Activated CD4-positive, alpha-beta T cell treated with anti-CD3 and anti-CD28 coated beads for 1 hour (primary cell): ENCODE data around the gene SLC39A12.

Experiments used
- DNase-seq: peaks from one replicate; pipeline ENCODE4 v3.0.0-alpha.2; 2020

Gene SLC39A12

GRCh38 chr10:17965649-17966235 is 14.0 kb downstream of the SLC39A12 start:
- no peak for DNase-seq

- no peak for DNase-seq
Observed at GRCh38 chr10:17974505-17974904, 22.8 kb downstream of the SLC39A12 start.

- DNase-seq, result no peak
Observed at GRCh38 chr10:17980846-17981565, 29.3 kb downstream of the SLC39A12 start.

DNA sequence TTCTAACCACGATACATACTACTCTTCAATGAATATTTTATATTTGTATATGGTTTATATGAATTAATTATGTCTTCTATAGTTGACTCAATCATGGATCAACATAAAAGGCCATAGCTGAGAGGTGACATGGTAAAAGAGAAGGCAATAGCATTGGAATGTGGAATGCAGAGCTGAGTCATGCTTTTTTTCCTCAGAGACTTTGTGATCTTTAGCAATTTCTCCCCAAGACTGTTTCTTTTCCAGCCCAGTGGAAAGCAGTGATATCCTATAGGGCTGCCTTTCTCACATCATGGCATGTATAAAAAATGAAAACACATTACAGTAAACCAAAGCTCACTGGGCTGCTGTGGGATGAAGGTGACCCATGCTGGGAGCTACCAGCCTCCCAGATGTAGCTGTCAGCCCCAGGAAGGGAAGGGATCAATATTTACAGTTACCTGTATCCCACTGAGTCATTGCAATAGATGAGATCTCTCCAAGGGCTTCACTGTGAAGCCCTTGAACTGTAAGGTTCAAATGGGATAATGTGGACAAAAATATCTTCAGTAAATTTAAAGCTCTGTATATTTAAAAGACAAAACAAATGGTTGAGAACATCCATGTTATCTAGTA is 30.2 kb downstream of the SLC39A12 start:
- no peak for DNase-seq

GRCh38 chr10:17984056-17984455 is 32.3 kb downstream of the SLC39A12 start:
- DNase-seq, result no peak

- no peak for DNase-seq
Observed at GRCh38 chr10:17984563-17984962, 32.8 kb downstream of the SLC39A12 start.

DNA sequence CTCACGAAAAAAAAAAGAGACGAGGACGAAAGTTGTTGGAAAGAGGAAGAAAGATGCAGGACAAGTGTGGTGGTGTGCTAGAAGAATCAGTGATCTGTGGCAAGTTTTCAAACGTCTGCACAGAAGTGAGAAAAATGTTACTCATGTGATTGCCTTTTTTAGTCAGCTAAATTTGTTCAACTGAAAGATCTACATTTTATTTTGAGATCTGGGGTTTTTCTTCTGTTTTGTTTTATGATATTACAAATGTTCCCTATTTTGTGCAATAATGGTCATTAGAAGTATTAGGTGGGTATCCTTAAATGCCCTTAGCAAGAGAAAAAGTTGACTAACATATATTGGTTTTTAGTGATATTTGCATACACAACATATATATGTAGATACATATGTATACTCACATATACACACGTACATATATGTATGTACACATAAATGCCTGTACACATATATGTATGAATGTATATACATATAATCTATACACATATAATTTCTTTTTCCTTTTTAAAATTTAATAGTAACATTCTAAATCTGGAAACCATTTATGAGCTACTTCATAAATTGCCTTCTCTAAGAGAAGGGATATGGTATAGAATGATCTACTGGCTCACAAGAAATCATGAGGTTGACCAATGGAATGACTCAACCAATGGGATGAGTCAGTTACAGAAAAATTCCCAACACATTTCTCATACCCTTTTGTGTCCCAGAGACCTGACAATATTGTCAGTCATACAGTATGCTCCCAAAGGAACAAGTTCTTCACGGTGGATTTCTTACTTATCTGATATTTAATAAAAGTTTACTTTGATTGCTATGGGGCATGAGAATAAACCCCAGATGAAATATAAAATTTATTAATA is 38.4 kb downstream of the SLC39A12 start:
- no peak for DNase-seq

DNA sequence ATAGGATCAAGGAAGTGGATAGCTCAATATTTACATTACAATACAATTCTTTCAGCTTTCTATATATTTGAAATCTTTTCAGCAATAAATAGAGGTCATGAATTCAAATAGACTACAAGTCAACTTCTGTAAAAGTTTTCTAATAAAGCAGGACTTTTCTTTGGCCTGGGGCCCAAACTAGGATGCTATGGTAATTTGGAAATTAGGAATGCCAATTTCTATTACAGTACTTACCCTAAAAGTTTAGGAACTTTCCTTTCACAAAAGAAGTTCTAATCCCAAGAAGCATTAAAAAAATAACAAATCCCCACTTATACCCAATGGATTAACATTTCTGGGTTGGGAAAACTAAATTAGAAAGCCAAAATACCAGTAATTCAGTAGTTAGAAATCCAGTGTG is 40.5 kb downstream of the SLC39A12 start:
- DNase-seq, result no peak

GRCh38 chr10:17993361-17993760 is 41.6 kb downstream of the SLC39A12 start:
- no peak for DNase-seq

DNA sequence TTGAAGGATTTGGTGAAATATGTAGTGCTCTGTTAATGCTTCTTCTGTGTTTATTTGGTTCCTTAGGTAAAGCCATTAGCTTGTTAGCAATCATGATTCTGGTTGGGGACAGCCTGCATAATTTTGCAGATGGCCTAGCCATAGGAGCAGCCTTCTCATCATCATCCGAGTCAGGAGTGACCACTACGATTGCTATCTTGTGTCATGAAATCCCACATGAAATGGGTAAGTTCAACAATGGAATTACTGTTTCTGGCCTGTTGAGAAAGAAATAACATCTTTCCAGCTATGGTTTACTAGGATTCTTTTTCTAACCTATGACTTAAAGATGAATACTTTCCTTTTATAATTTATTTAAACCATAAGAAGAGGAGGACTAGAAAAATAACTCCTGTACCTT is 48.9 kb downstream of the SLC39A12 start:
- no peak for DNase-seq

DNA sequence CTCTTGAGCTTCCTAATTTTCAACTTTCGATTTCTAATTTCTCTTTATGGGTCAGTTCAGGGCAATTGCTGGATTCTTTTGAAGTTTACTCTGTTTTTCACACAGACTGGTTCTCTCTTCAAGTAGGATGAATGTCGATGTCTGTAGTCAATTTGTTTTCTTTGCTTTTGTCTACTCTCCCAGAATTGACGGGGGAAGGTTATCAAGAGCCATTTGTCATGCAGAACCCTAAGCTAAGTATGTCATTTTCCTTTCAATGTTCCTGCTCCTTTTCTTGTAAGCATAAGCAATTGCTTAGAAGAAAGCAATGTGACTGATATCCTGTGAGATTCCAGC is 53.7 kb downstream of the SLC39A12 start:
- DNase-seq, result no peak

DNA sequence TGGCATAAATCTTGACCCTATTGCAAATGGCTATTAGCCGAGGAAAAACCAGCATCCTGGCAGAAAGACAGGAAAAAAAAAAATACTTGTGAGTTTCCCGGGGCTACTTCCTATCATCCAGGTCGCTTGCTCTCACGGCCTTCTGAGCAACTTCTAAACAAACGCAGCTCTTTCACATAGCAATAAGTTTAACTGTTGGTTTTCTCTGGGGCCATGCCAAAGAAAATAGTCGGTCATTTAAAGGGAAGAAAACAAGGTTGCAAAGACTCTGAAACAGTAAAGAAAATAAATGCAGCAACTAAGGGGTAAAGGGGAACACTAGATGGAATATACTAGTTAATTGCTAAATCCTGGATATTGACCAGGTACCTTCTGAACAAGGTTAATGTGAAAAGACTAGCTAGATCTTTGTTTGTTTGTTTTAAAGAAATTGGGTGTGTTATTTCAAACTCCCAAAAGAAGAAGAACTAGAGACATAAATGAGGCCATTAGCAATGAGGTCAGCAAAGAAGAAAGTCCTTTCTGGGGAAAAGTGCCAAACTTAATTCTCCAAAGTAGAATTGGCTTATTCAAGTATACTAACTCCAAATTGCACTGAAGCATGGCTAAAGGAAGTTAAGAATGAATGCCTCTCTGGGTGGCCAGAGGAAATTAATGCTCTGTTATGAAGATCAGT is 54.2 kb downstream of the SLC39A12 start:
- no peak for DNase-seq

- no peak for DNase-seq
Observed at GRCh38 chr10:18008986-18009385, 57.3 kb downstream of the SLC39A12 start.

DNA sequence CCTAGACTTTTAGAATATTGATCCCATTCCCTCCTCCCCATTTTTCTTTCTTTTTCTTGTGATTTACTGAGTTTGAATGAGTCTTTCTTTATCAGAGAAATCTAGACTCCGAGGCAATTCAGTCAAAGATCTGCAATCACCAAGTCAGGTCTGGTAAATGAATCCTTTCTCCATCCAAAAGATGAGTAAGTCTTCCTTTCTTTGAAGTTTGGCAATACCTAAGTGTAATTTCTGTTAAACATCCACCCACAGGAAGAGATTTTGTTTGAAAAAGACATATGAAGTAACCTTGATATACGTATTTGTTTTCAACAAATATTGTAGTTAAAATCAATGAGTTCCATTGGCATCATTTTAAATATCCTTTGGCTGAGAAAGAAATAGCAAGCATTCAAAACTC is 58.3 kb downstream of the SLC39A12 start:
- no peak for DNase-seq

- DNase-seq, result no peak
Observed at GRCh38 chr10:18020523-18020922, 68.8 kb downstream of the SLC39A12 start.

DNA sequence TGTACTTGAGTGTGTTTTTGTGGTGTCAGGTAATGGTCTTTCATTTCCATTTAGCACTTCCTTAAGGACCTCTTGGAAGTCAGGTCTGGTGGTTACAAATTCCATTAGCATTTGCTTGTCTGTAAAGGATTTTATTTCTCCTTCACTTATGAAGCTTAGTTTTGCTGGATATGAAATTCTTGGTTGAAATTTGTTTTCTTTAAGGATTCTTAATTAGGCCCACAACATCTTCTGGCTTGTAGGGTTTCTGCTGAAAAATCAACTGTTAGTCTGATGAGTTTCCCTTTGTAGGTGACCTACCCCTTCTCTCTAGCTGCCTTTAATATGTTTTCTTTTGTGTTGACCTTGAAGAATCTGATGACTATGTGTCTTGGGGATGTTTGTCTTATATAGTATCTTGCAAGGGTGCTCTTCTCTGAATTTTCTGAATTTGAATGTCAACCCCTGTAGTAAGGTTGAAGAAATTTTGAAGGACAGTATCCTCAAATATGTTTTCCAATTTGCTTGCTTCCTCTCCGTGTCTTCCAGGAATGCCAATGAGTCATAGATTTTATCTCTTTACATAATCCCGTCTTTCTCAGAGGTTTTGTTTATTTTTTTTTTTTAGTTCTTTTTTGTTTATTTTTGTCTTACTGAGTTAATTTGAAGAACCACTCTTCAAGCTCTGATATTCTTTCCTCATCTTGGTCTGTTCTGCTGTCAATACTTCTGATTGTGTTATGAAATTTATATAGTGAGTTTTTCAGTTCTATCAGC is 70.2 kb downstream of the SLC39A12 start:
- DNase-seq, result no peak

DNA sequence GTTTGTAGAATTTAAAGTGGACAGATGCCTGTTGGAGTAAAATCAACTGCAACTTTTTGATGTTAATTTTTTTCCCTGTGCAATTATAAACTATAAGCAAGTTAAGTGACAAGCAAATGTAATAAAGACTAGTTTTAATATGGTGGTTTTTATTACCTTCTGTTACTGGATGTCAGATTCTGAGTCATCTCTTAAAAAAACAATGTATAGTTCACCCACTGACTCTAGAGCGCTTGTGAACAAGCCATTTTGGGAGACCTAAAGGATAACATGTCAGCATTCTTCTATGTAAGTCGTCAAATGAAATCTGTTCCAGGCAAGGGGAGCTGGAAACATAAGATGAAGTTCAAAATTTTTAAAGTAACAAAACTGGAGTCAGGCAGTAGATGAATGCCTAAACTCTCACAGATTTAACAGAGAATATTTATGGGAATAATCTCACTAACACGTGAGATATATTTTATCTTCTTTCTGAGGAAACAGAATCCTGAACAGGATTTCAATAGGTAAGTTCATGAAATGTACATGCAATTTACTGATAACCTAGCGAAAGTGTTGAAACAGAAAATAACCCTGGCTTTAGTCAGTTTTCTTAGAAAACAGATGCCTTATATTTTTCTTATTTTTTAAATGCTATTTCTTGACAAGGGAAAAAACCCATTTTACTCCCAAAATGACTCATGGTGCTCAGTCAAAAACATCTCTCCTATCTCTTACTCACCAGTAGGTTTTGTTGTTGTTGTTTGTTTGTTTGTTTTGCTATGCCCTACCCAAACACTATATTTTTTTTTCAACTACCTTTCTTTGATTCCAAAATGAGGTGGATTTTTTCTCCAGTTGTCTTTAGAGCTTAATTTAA is 91.7 kb downstream of the SLC39A12 start:
- no peak for DNase-seq

- DNase-seq, result no peak
Observed at GRCh38 chr10:18044976-18045720, 93.4 kb downstream of the SLC39A12 start.

- DNase-seq, result no peak
Observed at GRCh38 chr10:18056583-18056982, 104.9 kb downstream of the SLC39A12 start.

- no peak for DNase-seq
Observed at GRCh38 chr10:18059826-18060559, 108.3 kb downstream of the SLC39A12 start.
